ENCODE measurements around the gene GLMN. TPM values are rescaled to one million over a fixed set of nuclear protein-coding genes. Genes with fewer than 3 reads are reported as not detected.
"Not testable (repeated sequence)": the region's sequence is repeated elsewhere in the genome, so short reads cannot be mapped to it uniquely, and the experiment has no call there.

GLMN gene
- total RNA-seq, 6 donors from 2014 or later = 4.8 to 16.8 (median 6.0) TPM

- H3K36me3 ChIP-seq = peaks cover 0 to 42% (median 10%) of the 10 kb centered on the region in 4 donors
- 94 to 95% methylated on average over 4 of the region's 4 CpGs for WGBS, 2 donors
- TF ChIP-seq POLR2A (IDR thresholded peaks at IDR 0.05) (no peak), EP300 (IDR thresholded peaks at IDR 0.05) (no peak), CTCF (IDR thresholded peaks at IDR 0.05) (no peak), POLR2AphosphoS5 (IDR thresholded peaks at IDR 0.05) (no peak)
These were observed 21.6 kb downstream of the GLMN start for GRCh38 chr1:92277105-92277723.

DNA sequence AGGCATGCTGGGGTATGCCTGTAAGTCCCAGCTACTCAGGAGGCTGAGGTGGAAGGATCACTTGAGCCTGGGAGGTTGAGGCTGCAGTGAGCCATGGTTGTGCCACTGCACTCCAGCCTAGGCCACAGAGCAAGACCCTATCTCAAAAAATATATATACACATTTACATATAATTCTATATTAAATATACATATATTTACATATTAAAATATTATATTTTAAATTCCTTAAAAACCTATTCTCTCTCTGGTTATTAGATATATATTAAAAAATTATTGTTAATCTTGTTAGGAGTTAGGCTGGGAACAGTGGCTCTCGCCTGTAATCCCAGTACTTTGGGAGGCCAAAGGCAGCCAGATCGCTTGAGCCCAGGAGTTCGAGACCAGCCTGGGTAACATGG lies 22.7 kb downstream of the GLMN start:
- no peaks in the 10 kb centered on the region for H3K9me3 ChIP-seq
- ATAC-seq (ENCODE audit: low FRiP score in 2 of 2) (no peak), DNase-seq (no peak)
- WGBS, 2 donors = 96 to 99% methylated on average over 3 of the region's 3 CpGs
- H3K27me3 ChIP-seq = no peaks in the 10 kb centered on the region
- no peak for TF ChIP-seq POLR2AphosphoS5 (IDR thresholded peaks at IDR 0.05)
- H3K4me3 ChIP-seq = no peak overlapping the region
- peaks cover 0 to 46% (median 10%) of the 10 kb centered on the region in 4 donors for H3K36me3 ChIP-seq
- no peak overlapping the region for H3K27ac ChIP-seq
- no peaks in the 10 kb centered on the region for H3K4me1 ChIP-seq

More at GRCh38 chr1:92277105-92277723, 21.6 kb downstream of the GLMN start:
- Histone ChIP-seq H3K4me3 (no peak overlapping the region), H3K4me1 (no peaks in the 10 kb centered on the region), H3K27me3 (no peaks in the 10 kb centered on the region), H3K27ac (no peak overlapping the region), H3K9me3 (no peaks in the 10 kb centered on the region)
- ATAC-seq (ENCODE audit: low FRiP score in 2 of 2) (no peak), DNase-seq (no peak)

- WGBS, 2 donors = 90 to 100% methylated on average over 1 of the region's 1 CpG
- TF ChIP-seq POLR2AphosphoS5 (IDR thresholded peaks at IDR 0.05) (no peak), CTCF (IDR thresholded peaks at IDR 0.05) (no peak), POLR2A (IDR thresholded peaks at IDR 0.05) (no peak), EP300 (IDR thresholded peaks at IDR 0.05) (no peak)
- no peak overlapping the region for H3K27ac ChIP-seq
- H3K9me3 ChIP-seq = no peaks in the 10 kb centered on the region
- H3K4me3 ChIP-seq = no peak overlapping the region
- no peaks in the 10 kb centered on the region for H3K4me1 ChIP-seq
- peaks cover 0 to 45% (median 7%) of the 10 kb centered on the region in 4 donors for H3K36me3 ChIP-seq
- DNase-seq (no peak), ATAC-seq (ENCODE audit: low FRiP score in 2 of 2) (no peak)
- H3K27me3 ChIP-seq = no peaks in the 10 kb centered on the region
These were observed 23.8 kb downstream of the GLMN start for GRCh38 chr1:92274939-92275338.

GRCh38 chr1:92273039-92273438 lies 25.7 kb downstream of the GLMN start:
- ATAC-seq (ENCODE audit: low FRiP score in 2 of 2) = no peak
- Histone ChIP-seq H3K4me3 (no peak overlapping the region), H3K27ac (no peak overlapping the region), H3K4me1 (no peaks in the 10 kb centered on the region), H3K27me3 (no peaks in the 10 kb centered on the region), H3K36me3 (peaks cover 0 to 44% (median 2%) of the 10 kb centered on the region in 4 donors), H3K9me3 (no peaks in the 10 kb centered on the region)
- DNase-seq = no peak
- 86 to 94% methylated on average over 1 of the region's 1 CpG for WGBS, 2 donors
- no peak for TF ChIP-seq EP300 (IDR thresholded peaks at IDR 0.05)

- WGBS, 2 donors = 91 to 93% methylated on average over 3 of the region's 3 CpGs
- Histone ChIP-seq H3K9me3 (no peaks in the 10 kb centered on the region), H3K27ac (no peak overlapping the region), H3K4me3 (no peak overlapping the region), H3K36me3 (peaks cover 0 to 50% (median 9%) of the 10 kb centered on the region in 4 donors), H3K4me1 (no peaks in the 10 kb centered on the region), H3K27me3 (no peaks in the 10 kb centered on the region)
- ATAC-seq (ENCODE audit: low FRiP score in 2 of 2) = no peak
- no peak for DNase-seq
- TF ChIP-seq POLR2AphosphoS5 (IDR thresholded peaks at IDR 0.05) = no peak
- TF ChIP-seq CTCF (IDR thresholded peaks at IDR 0.05) = no peak
- no peak for TF ChIP-seq POLR2A (IDR thresholded peaks at IDR 0.05)
- no peak for TF ChIP-seq EP300 (IDR thresholded peaks at IDR 0.05)
These were observed 36.3 kb downstream of the GLMN start for GRCh38 chr1:92262516-92262915.

GRCh38 chr1:92259350-92259749 lies 39.4 kb downstream of the GLMN start:
- ATAC-seq (ENCODE audit: low FRiP score in 2 of 2) = no peak
- Histone ChIP-seq H3K4me1 (no peaks in the 10 kb centered on the region), H3K27me3 (no peaks in the 10 kb centered on the region), H3K9me3 (no peaks in the 10 kb centered on the region), H3K4me3 (no peak overlapping the region), H3K36me3 (peaks cover 0 to 39% (median 9%) of the 10 kb centered on the region in 4 donors), H3K27ac (no peak overlapping the region)
- WGBS, 2 donors = 92 to 96% methylated on average over 1 of the region's 1 CpG
- DNase-seq = no peak
- TF ChIP-seq POLR2A (IDR thresholded peaks at IDR 0.05) (no peak), POLR2AphosphoS5 (IDR thresholded peaks at IDR 0.05) (no peak), EP300 (IDR thresholded peaks at IDR 0.05) (no peak), CTCF (IDR thresholded peaks at IDR 0.05) (no peak)

- not testable (repeated sequence) for H3K27me3 ChIP-seq; ATAC-seq (ENCODE audit: low FRiP score in 2 of 2); H3K27ac ChIP-seq; H3K4me1 ChIP-seq; H3K4me3 ChIP-seq; H3K9me3 ChIP-seq; DNase-seq
- WGBS, 2 donors = 67 to 79% methylated on average over 3 of the region's 3 CpGs
- peaks cover 8 to 33% (median 9%) of the 10 kb centered on the region in 4 donors for H3K36me3 ChIP-seq
These were observed 44.1 kb downstream of the GLMN start for GRCh38 chr1:92254714-92255113.
